ENCODE data around the gene VAV1. TPM values are rescaled to one million over a fixed set of nuclear protein-coding genes. Genes with fewer than 3 reads are reported as not detected.

Gene VAV1
- total and polyA plus RNA-seq, 2 of the 13 experiments (the other 11 are each of a cell fraction or from before 2014, with no cell fraction given): not detected

DNA sequence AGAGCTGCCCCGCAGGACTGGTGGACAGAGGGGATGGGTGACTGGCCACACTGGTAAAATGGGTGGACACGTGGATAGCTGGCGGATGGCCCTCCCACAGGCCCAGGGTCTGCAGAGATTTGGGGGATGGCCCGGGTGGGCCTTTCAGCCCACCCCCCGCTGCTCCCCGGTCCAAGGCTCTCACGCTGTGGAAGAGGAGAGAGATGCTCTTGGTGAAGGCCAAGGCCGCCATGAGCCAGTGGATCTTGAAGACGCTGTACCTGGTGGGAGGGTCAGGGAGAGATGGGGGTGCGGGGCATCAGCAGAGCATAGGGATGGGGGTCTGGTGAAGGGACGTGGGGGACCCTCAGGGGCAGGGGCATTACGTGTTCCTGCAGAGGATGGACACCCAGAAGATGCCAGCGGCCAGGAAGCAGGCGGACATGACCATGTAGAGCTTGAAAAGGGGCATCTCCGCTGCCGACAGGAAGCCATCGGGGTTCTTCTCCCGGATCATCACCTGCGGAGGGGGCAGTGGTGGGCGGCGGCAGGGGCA, 39.6 kb upstream of the VAV1 start:
- intact Hi-C loops (cut with micrococcal nuclease; ENCODE audit: unreplicated experiment): loop anchor here (10.0 kb wide), 1 partner anchor 1142 kb away; the partner anchor contains the start of gene PRR36
- ATAC-seq (no peak), FAIRE-seq (no peak), DNase-seq (ENCODE audit: low spot score) (no peak)
- Histone ChIP-seq H3K27me3 (ENCODE audit: control insufficient read depth in 1 of 2, insufficient read depth in 2 of 2, low read length in 2 of 2) (no peaks in the 10 kb centered on the region), H3K27ac (ENCODE audit: extremely low read length, insufficient read depth, low read length) (no peak overlapping the region), H2AFZ (ENCODE audit: low read length) (no peak overlapping the region), H3K9me3 (ENCODE audit: low read length) (no peaks in the 10 kb centered on the region), H4K20me1 (ENCODE audit: insufficient read depth, low read length) (no peaks in the 10 kb centered on the region), H3K79me2 (ENCODE audit: insufficient read depth, low read length) (peaks cover 14% of the 10 kb centered on the region), H3K4me1 (ENCODE audit: insufficient read depth, low read length) (peaks cover 55% of the 10 kb centered on the region), H3K36me3 (replicated peaks in 1 of 2; ENCODE audit: control insufficient read depth in 1 of 2, insufficient read depth in 2 of 2, low read length in 2 of 2) (peaks cover 0 to 2% of the 10 kb centered on the region in 2 experiments; a peak in 2 of 5 replicates), H3K9ac (ENCODE audit: insufficient read depth, low read depth, low read length) (no peak overlapping the region), H3K4me3 (replicated peaks in 1 of 3; ENCODE audit: insufficient read depth in 1 of 3, low read depth in 2 of 3, low read length in 3 of 3) (no peak overlapping the region), H3K4me2 (ENCODE audit: low read depth, low read length) (no peak overlapping the region)
- TF ChIP-seq JUNB (CRISPR knock-in tag; IDR thresholded peaks at IDR 0.05; ENCODE audit: borderline replicate concordance) (no peak), ZNF431 (CRISPR knock-in tag; IDR thresholded peaks at IDR 0.05; ENCODE audit: borderline replicate concordance, low read depth) (no peak), CREM (IDR thresholded peaks at IDR 0.05) (no peak), CREM (CRISPR knock-in tag; IDR thresholded peaks at IDR 0.05) (no peak), NFATC3 (CRISPR knock-in tag; IDR thresholded peaks at IDR 0.05) (no peak), REXO4 (CRISPR knock-in tag; IDR thresholded peaks at IDR 0.05; ENCODE audit: borderline replicate concordance) (no peak), YY1 (IDR thresholded peaks at IDR 0.05; ENCODE audit: insufficient read depth, insufficient replicate concordance, low read depth, low read length) (no peak), ZNF781 (CRISPR knock-in tag; IDR thresholded peaks at IDR 0.05; ENCODE audit: borderline replicate concordance, not compliant biosample characterization) (no peak)
- no TSS peak for BruUV-seq (replicated peaks)
- in situ Hi-C loops (cut with HindIII; ENCODE audit: extremely low pct_ligation_motif_present, low pct_unique_long_range_greater_than_20kb): no loop called here
- ChIA-PET POLR2A (interaction anchor here (1.4 kb wide), 1 partner anchor 12 kb away, joined by 12 read pairs; the partner anchor contains the start of gene C3), CTCF (ENCODE audit: low intra/inter-chr PET ratio, low total read pairs) (no interaction called here)
- 99% methylated on average over 8 of the region's 21 CpGs for WGBS (ENCODE audit: low lambda C conversion rate)
